Fibroblast of mammary gland (primary cell): ENCODE results near the gene ADTRP.
A peak's percentile ranks its signal among the peaks of the same experiment; 100 is the strongest.
"Not testable (repeated sequence)": the region's sequence is repeated elsewhere in the genome, so short reads cannot be mapped to it uniquely, and the experiment has no call there.

ENCODE experiments used
- DNase-seq: peaks from one replicate; pipeline ENCODE4 v3.0.0-alpha.2; 2010; ENCODE audit warnings: low read depth
- H3K4me3 ChIP-seq: 2 replicates; pipeline ENCODE4 v1.5.1; 2011; ENCODE audit warnings: low read depth, mild to moderate bottlenecking, low read length, moderate library complexity; ENCODE audit not compliant: control insufficient read depth
- TF ChIP-seq, protein P1 (sequence below): conservative IDR thresholded peaks from 2 replicates; pipeline ENCODE4 v1.5.1; 2011; ENCODE audit warnings: low read depth, low read length, inconsistent platforms; ENCODE audit not compliant: control insufficient read depth, insufficient read depth

The ADTRP gene

DNA sequence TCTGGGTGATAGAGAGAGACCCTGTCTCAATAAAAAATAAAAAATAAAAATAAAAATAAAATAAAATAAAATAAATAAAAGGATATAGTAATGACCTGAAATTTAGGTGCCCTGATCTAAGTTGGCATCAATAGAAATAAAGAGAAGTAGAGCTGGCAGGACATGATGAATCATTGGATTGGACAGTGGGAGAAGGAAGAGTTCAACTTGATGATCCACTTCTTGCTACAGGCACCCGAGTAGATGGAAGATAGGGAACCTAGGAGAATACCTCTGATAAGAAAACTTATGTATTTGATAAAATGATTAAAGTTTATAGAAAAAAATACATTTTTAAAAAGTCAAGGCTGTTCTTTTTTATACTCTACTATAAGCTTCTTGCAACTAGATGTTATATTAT, 79.0 kb downstream of the ADTRP start:
- DNase-seq: no peak
- no peak overlapping the region for H3K4me3 ChIP-seq
- TF ChIP-seq, protein P1, sequence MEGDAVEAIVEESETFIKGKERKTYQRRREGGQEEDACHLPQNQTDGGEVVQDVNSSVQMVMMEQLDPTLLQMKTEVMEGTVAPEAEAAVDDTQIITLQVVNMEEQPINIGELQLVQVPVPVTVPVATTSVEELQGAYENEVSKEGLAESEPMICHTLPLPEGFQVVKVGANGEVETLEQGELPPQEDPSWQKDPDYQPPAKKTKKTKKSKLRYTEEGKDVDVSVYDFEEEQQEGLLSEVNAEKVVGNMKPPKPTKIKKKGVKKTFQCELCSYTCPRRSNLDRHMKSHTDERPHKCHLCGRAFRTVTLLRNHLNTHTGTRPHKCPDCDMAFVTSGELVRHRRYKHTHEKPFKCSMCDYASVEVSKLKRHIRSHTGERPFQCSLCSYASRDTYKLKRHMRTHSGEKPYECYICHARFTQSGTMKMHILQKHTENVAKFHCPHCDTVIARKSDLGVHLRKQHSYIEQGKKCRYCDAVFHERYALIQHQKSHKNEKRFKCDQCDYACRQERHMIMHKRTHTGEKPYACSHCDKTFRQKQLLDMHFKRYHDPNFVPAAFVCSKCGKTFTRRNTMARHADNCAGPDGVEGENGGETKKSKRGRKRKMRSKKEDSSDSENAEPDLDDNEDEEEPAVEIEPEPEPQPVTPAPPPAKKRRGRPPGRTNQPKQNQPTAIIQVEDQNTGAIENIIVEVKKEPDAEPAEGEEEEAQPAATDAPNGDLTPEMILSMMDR: no peak

DNA sequence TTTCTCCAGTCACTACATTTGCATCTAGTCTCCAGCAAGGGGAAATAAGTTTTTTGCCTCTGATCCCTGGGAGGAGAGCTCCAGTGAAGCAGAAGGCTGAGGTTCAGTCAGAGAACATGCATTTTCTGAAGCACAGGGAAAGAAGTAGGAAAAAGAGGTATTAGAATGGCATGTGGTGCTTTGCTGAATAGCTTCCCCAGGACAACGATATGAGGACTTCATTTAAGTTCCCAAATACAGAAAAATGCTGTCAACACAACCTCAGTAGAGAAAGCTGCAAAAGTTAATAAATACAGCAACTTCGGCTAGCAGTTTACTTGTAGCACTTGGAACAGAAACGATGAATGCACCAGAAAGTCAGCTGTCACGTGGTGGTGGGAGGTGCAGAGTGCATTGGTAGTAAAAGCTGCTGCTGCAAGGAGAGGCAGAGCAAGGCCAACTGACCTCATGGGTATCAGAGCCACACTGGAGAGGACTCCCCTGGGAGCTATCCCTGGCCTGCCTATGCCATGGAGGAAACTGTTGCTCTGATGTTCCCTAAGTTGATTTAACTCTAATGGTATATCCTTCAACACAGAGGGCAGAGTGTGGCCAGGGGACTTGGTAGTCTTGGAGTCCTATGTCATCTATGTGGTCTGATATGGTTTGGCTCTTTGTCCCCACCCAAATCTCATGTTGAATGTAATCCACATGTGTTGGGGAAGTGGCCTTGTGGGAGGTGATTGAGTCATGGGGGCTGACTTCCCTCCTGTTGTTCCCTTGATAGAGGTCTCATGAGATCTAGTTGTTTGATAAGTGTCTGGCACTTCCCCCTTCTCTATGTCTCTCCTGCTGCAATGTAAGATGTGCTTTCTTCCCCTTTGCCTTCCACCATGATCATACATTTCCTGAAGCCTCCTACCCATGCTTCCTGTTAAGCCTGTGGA, 85.9 kb downstream of the ADTRP start:
- no peak for DNase-seq
- TF ChIP-seq, protein P1: no peak
- H3K4me3 ChIP-seq: no peak overlapping the region

DNA sequence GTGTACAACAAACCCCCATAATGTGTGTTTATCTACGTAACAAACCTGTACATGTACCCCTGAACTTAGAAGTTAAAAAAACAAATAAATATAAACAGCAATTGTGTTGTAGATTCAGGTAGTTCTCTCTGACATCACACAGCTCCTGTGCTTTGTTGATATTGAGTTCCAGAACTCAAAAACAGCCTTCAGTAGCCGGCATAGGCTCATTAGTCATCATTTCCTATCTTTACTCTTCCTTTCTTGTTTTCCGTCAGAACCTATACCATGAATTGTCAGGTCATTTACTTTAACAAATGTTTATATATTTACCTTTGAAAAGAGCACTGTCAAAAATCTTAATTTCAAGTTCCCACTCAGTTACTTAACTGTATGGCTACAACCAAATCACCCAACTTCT, 88.8 kb downstream of the ADTRP start:
- no peak overlapping the region for H3K4me3 ChIP-seq
- no peak for DNase-seq
- TF ChIP-seq, protein P1: no peak

DNA sequence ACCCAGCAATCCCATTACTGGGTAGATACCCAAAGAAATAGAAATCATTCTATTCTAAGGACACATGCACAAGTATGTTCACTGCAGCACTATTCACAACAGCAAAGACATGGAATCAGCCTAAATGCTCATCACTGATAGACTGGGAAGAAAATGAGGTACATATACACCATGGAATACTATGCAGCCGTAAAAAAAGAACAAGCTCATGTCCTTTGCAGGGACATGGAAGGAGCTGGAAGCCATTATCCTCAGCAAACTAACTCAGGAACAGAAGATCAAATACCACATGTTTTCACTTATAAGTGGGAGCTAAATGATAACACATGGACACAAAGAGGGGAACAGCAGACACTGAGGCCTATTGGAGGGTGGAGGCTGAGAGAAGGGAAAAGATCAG, 89.2 kb downstream of the ADTRP start:
- H3K4me3 ChIP-seq, DNase-seq: not testable (repeated sequence)

DNA sequence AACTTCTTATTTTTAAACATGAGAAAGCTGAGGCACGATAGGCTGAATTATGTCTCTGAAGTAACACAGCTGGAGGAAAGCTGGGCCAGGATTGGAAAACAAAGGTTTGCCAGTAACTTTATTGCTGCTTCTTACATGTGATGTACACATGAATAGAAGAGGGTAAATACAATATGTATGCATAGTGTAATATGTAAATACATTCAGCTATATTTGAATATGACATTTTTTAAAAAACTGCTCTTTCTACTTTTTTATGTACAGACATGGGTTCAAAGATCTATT, 90.2 kb downstream of the ADTRP start:
- no peak overlapping the region for H3K4me3 ChIP-seq
- TF ChIP-seq, protein P1: no peak

DNA sequence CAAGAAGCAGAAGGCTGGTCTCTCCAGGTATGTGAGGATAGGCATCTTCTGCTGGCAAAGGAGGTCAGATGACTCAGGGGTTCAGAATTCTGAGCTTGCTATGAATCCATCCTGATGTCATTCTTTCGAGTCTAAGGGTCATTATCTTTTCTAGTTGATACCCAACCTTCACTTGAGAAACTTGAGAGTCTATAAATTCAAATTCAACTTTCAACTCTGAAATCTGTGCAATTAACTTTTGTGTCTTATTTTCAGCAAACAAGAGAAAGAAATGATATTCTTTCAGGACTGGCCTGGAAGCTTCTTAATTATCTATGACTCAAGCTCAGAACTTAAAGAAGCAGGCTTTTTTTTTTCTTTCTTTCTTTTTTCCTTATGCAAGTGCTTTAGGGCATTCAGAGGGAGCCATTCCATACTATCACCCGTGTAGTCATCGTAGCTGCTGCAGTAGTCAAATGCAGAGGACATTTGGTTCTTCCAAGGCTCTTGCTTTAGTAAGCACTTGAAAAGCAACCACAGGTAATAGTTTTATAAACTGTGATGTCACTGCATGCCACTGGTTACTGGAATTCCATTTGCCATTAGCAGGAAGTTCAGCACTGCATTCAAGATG, 93.0 kb downstream of the ADTRP start:
- DNase-seq: peak; percentile 17
- no peak overlapping the region for H3K4me3 ChIP-seq
- TF ChIP-seq, protein P1: no peak

More for the DNA sequence above, 90.2 kb downstream of the ADTRP start:
- no peak for DNase-seq

DNA sequence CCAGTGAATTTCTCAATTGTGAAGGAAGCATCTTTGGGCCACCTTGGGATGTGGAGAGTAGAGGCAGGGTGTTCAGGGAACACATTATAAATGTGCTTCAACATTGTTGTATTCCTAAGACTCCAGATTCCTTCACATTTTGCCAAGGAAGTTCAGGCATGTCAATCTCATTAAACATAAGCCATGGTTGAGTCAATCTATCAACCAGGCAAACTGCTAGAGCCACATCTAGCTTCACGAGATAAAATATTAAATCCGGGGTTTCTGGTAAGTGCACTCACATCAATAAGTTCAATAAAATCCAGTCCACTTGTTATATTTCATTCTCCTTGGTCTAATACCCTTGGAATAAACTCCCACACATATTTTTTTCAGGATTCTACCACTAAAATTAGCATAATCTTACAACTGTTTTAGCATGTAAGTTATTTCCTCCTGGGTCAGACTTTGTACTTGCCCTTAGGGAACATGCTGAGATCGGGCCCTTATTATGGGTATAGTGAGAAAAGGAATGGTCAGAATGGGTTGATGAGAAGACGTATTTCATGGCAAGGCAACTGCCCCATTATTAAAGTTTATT, 93.6 kb downstream of the ADTRP start:
- H3K4me3 ChIP-seq: no peak overlapping the region
- no peak for DNase-seq
- TF ChIP-seq, protein P1: no peak
